IMR-90 (cell line): ENCODE results near the gene FGG. TPM values are rescaled to one million over a fixed set of nuclear protein-coding genes. Genes with fewer than 3 reads are reported as not detected.

Experiments
- ATAC-seq: fragments of 200-7000 bp; cut with Tn5 transposase; 2 replicates; pipeline ENCODE4 v1.9.1; 2020; ENCODE audit warnings: low read depth, mild to moderate bottlenecking, moderate library complexity
- BruUV-seq: library from RNA; stranded (reverse); fragments of 400-500 nt; replicated peaks from 2 replicates; lab custom pipeline; 2021; lab: Mats Ljungman, UMichigan
- CTCF ChIA-PET: fragments of 300-600 bp; formaldehyde crosslinking; extraction: SDS; loops from one replicate; lab custom pipeline; 2021; ENCODE audit warnings: antibody characterized with exemption; lab: Yijun Ruan, JAX
- POLR2A ChIA-PET: fragments of 300-600 bp; sonication (Branson Sonifier 250); formaldehyde crosslinking; loops from one replicate; lab custom pipeline; 2022; ENCODE audit warnings: antibody characterized with exemption; ENCODE audit not compliant: unreplicated experiment; lab: Charles Lee
- DNase-seq: peaks from one replicate; pipeline ENCODE4 v3.0.0; 2013
- H2AFZ ChIP-seq: replicated peaks from 2 replicates; pipeline ENCODE3; 2013; ENCODE audit warnings: low read length, mild to moderate bottlenecking; ENCODE audit not compliant: poor library complexity
- H2AK5ac ChIP-seq: 2 replicates; pipeline ENCODE4 v1.6.1; 2013; ENCODE audit warnings: low read depth, low read length, inconsistent platforms
- H2AK9ac ChIP-seq: replicated peaks from 2 replicates; pipeline ENCODE3; 2013; ENCODE audit warnings: mild to moderate bottlenecking, low read depth, low read length, moderate library complexity; ENCODE audit not compliant: poor library complexity
- H2BK120ac ChIP-seq: 2 replicates; pipeline ENCODE4 v1.6.1; 2013; ENCODE audit warnings: low read depth, low read length, inconsistent platforms
- H2BK15ac ChIP-seq: 3 replicates; pipeline ENCODE4 v1.6.1; 2013; ENCODE audit warnings: low read depth, low read length, inconsistent platforms
- H2BK20ac ChIP-seq: 2 replicates; pipeline ENCODE4 v1.6.1; 2013; ENCODE audit warnings: low read depth, mild to moderate bottlenecking, inconsistent platforms, low read length, moderate library complexity
- H2BK5ac ChIP-seq: 2 replicates; pipeline ENCODE4 v1.6.1; 2013; ENCODE audit warnings: mild to moderate bottlenecking, low read depth, low read length, inconsistent platforms; ENCODE audit not compliant: poor library complexity, severe bottlenecking
- H3K14ac ChIP-seq: replicated peaks from 2 replicates; pipeline ENCODE4 v1.6.1; 2013; ENCODE audit warnings: low read depth, low read length, inconsistent platforms
- H3K18ac ChIP-seq: 2 replicates; pipeline ENCODE4 v1.6.1; 2013; ENCODE audit warnings: low read depth, low read length, control low read depth
- H3K23ac ChIP-seq: 2 replicates; pipeline ENCODE4 v1.6.1; 2013; ENCODE audit warnings: low read depth, low read length, inconsistent platforms
- H3K27ac ChIP-seq: 2 replicates; pipeline ENCODE4 v1.5.1; 2013; ENCODE audit warnings: mild to moderate bottlenecking, control low read depth, low read length; ENCODE audit not compliant: insufficient read depth
- H3K27me3 ChIP-seq: 2 replicates; pipeline ENCODE4 v1.6.1; 2013; ENCODE audit warnings: low read length; ENCODE audit not compliant: control insufficient read depth, insufficient read depth
- H3K36me3 ChIP-seq: 2 replicates; pipeline ENCODE4 v1.6.1; 2013; ENCODE audit warnings: low read length, mixed read lengths; ENCODE audit not compliant: control insufficient read depth, insufficient read depth
- H3K4ac ChIP-seq: 2 replicates; pipeline ENCODE4 v1.6.1; 2013; ENCODE audit warnings: low read depth, low read length, inconsistent platforms
- H3K4me1 ChIP-seq: 2 replicates; pipeline ENCODE4 v1.6.1; 2013; ENCODE audit warnings: low read length, mixed read lengths; ENCODE audit not compliant: control insufficient read depth, insufficient read depth
- H3K4me2 ChIP-seq: 2 replicates; pipeline ENCODE4 v1.6.1; 2013; ENCODE audit warnings: low read depth, mild to moderate bottlenecking, control low read depth, low read length, moderate library complexity
- H3K4me3 ChIP-seq: 2 replicates; pipeline ENCODE4 v1.5.1; 2013; ENCODE audit warnings: low read depth, mild to moderate bottlenecking, control low read depth, low read length, moderate library complexity; ENCODE audit not compliant: insufficient read depth
- H3K56ac ChIP-seq: 2 replicates; pipeline ENCODE4 v1.6.1; 2013; ENCODE audit warnings: low read length, inconsistent platforms; ENCODE audit not compliant: insufficient read depth; ENCODE audit errors: extremely low read depth
- H3K79me1 ChIP-seq, 2 experiments: 2 replicates each; pipeline ENCODE4 v1.6.1; 2013; ENCODE audit warnings: low read length in 2 of 2, inconsistent platforms in 1 of 2, low read depth in 1 of 2
- H3K9ac ChIP-seq: 2 replicates; pipeline ENCODE4 v1.6.1; 2013; ENCODE audit warnings: low read depth, low read length, control low read depth
- H3K9me1 ChIP-seq: 2 replicates; pipeline ENCODE4 v1.6.1; 2013; ENCODE audit warnings: low read length, inconsistent platforms; ENCODE audit not compliant: insufficient read depth
- H3K9me3 ChIP-seq: 2 replicates; pipeline ENCODE4 v1.6.1; 2013; ENCODE audit warnings: low read length; ENCODE audit not compliant: control insufficient read depth, insufficient read depth
- H4K20me1 ChIP-seq: 2 replicates; pipeline ENCODE4 v1.6.1; 2013; ENCODE audit warnings: low read length, inconsistent platforms; ENCODE audit not compliant: insufficient read depth
- H4K5ac ChIP-seq: 2 replicates; pipeline ENCODE4 v1.6.1; 2013; ENCODE audit warnings: mild to moderate bottlenecking, low read depth, low read length, control low read depth
- H4K8ac ChIP-seq, 2 experiments: 2 replicates each; pipeline ENCODE4 v1.6.1; 2013; ENCODE audit warnings: low read depth in 2 of 2, low read length in 2 of 2, control low read depth in 1 of 2, inconsistent platforms in 1 of 2
- H4K91ac ChIP-seq: 2 replicates; pipeline ENCODE4 v1.6.1; 2013; ENCODE audit warnings: low read depth, low read length, inconsistent platforms; ENCODE audit not compliant: insufficient read depth
- ELK1 ChIP-seq: fragments of 150-350 bp; IDR thresholded peaks from 2 replicates; pipeline ENCODE4 v1.6.1; 2016; ENCODE audit warnings: low read depth, mild to moderate bottlenecking, low read length, moderate library complexity, borderline replicate concordance
- POLR2A ChIP-seq: IDR thresholded peaks from 2 replicates; pipeline ENCODE4 v1.6.1; 2012; ENCODE audit warnings: mild to moderate bottlenecking, low read depth, low read length
- RFX5 ChIP-seq: IDR thresholded peaks from 2 replicates; pipeline ENCODE4 v1.8.0; 2012; ENCODE audit warnings: low read depth, mild to moderate bottlenecking, low read length, moderate library complexity
- WGBS, 2 experiments: methylation state at CpG; one replicate each; pipeline versions ENCODE4 v1.1.5 to v1.1.7; 2013; ENCODE audit warnings: missing lambda C conversion rate in 2 of 2; ENCODE audit not compliant: insufficient read length in 1 of 2; ENCODE audit errors: extremely low coverage in 2 of 2; 5-methylcytosine and 5-hydroxymethylcytosine counted together
- dilution Hi-C: fragments of 300-500 bp; cut with HindIII; formaldehyde crosslinking; loops from one replicate; pipeline ENCODE4 v1.14.3; 2018; ENCODE audit warnings: low sequenced_read_pairs; ENCODE audit not compliant: unreplicated experiment
- in situ Hi-C: fragments of 300-500 bp; cut with MboI; formaldehyde crosslinking; loops from 3 replicates; pipeline ENCODE4 v1.14.3; 2019; ENCODE audit warnings: low sequenced_read_pairs, inconsistent platforms, mixed read lengths
- intact Hi-C: fragments of 100-400 bp; cut with micrococcal nuclease; formaldehyde crosslinking; loops from 2 replicates; pipeline ENCODE4 v1.10.0; 2022
- polyA plus RNA-seq, 3 experiments: library from polyadenylated mRNA; depleted of rRNA; stranded (reverse); fragments of >200 nt; gene quantifications; 2 replicates each; pipeline ENCODE4 v1.2.3, GENCODE V29; 2012; ENCODE audit warnings: low replicate concordance in 1 of 3
- total RNA-seq: library from RNA; depleted of rRNA; stranded (reverse); fragments of >200 nt; gene quantifications from 2 replicates; pipeline ENCODE4 v1.2.3, GENCODE V29; 2012
- TF ChIP-seq, protein P1 (sequence below): conservative IDR thresholded peaks from 2 replicates; pipeline ENCODE4 v1.5.1; 2012; ENCODE audit warnings: mild to moderate bottlenecking, low read depth, low read length, improper control_type of control experiment

FGG gene
- total and polyA plus RNA-seq, 2 of the 4 experiments (the other 2 are of a cell fraction), result not detected

GRCh38 chr4:154625971-154626370 is 13.5 kb upstream of the FGG start:
- intact Hi-C loops (no loop called here), in situ Hi-C loops (no loop called here), dilution Hi-C loops (no loop called here)
- Histone ChIP-seq H2BK15ac (no peak overlapping the region), H3K9ac (no peak overlapping the region), H3K9me3 (no peaks in the 10 kb centered on the region), H4K5ac (no peak overlapping the region), H3K4me3 (no peak overlapping the region), H4K91ac (no peak overlapping the region), H4K20me1 (no peaks in the 10 kb centered on the region), H3K79me1 (no peaks in the 10 kb centered on the region), H3K23ac (no peak overlapping the region), H3K4me1 (no peaks in the 10 kb centered on the region), H3K27ac (no peak overlapping the region), H3K9me1 (no peaks in the 10 kb centered on the region), H2AK9ac (no peak overlapping the region), H3K56ac (no peak overlapping the region), H2BK5ac (no peak overlapping the region), H2BK120ac (no peak overlapping the region), H3K4ac (no peak overlapping the region), H2AFZ (no peak overlapping the region), H3K18ac (no peak overlapping the region), H2AK5ac (no peak overlapping the region), H3K36me3 (no peaks in the 10 kb centered on the region), H3K14ac (no peak overlapping the region), H2BK20ac (no peak overlapping the region), H4K8ac (no peak overlapping the region), H3K4me2 (no peak overlapping the region), H3K27me3 (peaks cover 14% of the 10 kb centered on the region)
- CTCF ChIA-PET, result interaction anchor here (0.6 to 2.3 kb wide), 2 partner anchors 47 to 67 kb away, joined by 3 to 6 read pairs; no protein-coding TSS in a partner anchor
- 78% methylated on average over 3 of the region's 3 CpGs; no CpG with 5 or more reads in 1 of the 2 experiments for WGBS, 2 experiments
- no TSS peak for BruUV-seq
- POLR2A ChIA-PET, result no interaction called here
- no peak for ATAC-seq
- no peak for TF ChIP-seq RFX5
- no peak for TF ChIP-seq ELK1
- TF ChIP-seq POLR2A, result no peak
- TF ChIP-seq, protein P1, sequence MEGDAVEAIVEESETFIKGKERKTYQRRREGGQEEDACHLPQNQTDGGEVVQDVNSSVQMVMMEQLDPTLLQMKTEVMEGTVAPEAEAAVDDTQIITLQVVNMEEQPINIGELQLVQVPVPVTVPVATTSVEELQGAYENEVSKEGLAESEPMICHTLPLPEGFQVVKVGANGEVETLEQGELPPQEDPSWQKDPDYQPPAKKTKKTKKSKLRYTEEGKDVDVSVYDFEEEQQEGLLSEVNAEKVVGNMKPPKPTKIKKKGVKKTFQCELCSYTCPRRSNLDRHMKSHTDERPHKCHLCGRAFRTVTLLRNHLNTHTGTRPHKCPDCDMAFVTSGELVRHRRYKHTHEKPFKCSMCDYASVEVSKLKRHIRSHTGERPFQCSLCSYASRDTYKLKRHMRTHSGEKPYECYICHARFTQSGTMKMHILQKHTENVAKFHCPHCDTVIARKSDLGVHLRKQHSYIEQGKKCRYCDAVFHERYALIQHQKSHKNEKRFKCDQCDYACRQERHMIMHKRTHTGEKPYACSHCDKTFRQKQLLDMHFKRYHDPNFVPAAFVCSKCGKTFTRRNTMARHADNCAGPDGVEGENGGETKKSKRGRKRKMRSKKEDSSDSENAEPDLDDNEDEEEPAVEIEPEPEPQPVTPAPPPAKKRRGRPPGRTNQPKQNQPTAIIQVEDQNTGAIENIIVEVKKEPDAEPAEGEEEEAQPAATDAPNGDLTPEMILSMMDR, result no peak
- no peak for DNase-seq
